HCT116 (cell line): ENCODE data around the gene TNRC6A. TPM values are rescaled to one million over a fixed set of nuclear protein-coding genes. Genes with fewer than 3 reads are reported as not detected.

Experiments
- ATAC-seq: fragments of 200-7000 bp; cut with Tn5 transposase; 2 replicates; pipeline ENCODE4 v1.9.1; 2020; ENCODE audit warnings: mild to moderate bottlenecking, moderate library complexity
- BruUV-seq: library from RNA; stranded (reverse); fragments of 400-500 nt; replicated peaks from 2 replicates; lab custom pipeline; 2021; lab: Mats Ljungman, UMichigan
- CTCF ChIA-PET: fragments of 300-600 bp; sonication (Branson Sonifier 250); formaldehyde crosslinking; loops from one replicate; lab custom pipeline; 2021; ENCODE audit warnings: antibody characterized with exemption; lab: Charles Lee
- POLR2A ChIA-PET: fragments of 300-600, 350-600 bp; sonication (Branson Sonifier 250); formaldehyde crosslinking; loops from one replicate; lab custom pipeline; 2021; ENCODE audit warnings: antibody characterized with exemption; lab: Charles Lee
- RAD21 ChIA-PET, 2 experiments: fragments of 300-600 bp; sonication (Branson Sonifier 250); formaldehyde crosslinking; loops; one replicate each; lab custom pipeline; 2023; ENCODE audit warnings: low total read pairs in 2 of 2; ENCODE audit not compliant: uncharacterized antibody in 2 of 2, unreplicated experiment in 2 of 2, low non-redundant PET in 1 of 2; lab: Charles Lee
- DNase-seq: peaks from one replicate; pipeline ENCODE4 v3.0.0-alpha.2; 2010; ENCODE audit warnings: low read depth, low spot score
- H2AFZ ChIP-seq: fragments of 200-600 bp; shearing (Covaris generic), sonication (generic); 2 replicates; pipeline ENCODE4 v1.6.1; 2017; ENCODE audit warnings: low read depth, mixed run types, mixed read lengths, antibody characterized with exemption, low read length; ENCODE audit not compliant: poor library complexity, severe bottlenecking
- H3K27ac ChIP-seq: 2 replicates; pipeline ENCODE4 v1.5.1; 2012; ENCODE audit warnings: low read depth, low read length
- H3K27me3 ChIP-seq: fragments of 200-600 bp; sonication (generic); 2 replicates; pipeline ENCODE4 v1.6.1; 2016; ENCODE audit warnings: mixed run types, low read length, mixed read lengths; ENCODE audit not compliant: insufficient read depth
- H3K36me3 ChIP-seq, 2 experiments: fragments of 200-500 bp in 1 of 2; fragments of 200-600 bp in 1 of 2; sonication (Bioruptor generic) in 1 of 2; sonication (generic) in 1 of 2; 2 replicates each; pipeline versions ENCODE4 v1.5.1 to v1.6.1; 2014 to 2016; ENCODE audit warnings: low read length in 2 of 2, inconsistent platforms in 1 of 2, mixed read lengths in 1 of 2, mixed run types in 1 of 2; ENCODE audit not compliant: insufficient read depth in 2 of 2, control insufficient read depth in 1 of 2
- H3K4me1 ChIP-seq, 2 experiments: fragments of 200-600 bp in 1 of 2; sonication (generic) in 1 of 2; 2 replicates each; pipeline versions ENCODE4 v1.5.1 to v1.6.1; 2012 to 2017; ENCODE audit warnings: low read length in 2 of 2, inconsistent platforms in 1 of 2, mild to moderate bottlenecking in 1 of 2, mixed read lengths in 1 of 2, mixed run types in 1 of 2, moderate library complexity in 1 of 2; ENCODE audit not compliant: insufficient read depth in 2 of 2, control insufficient read depth in 1 of 2
- H3K4me2 ChIP-seq: fragments of 200-600 bp; sonication (generic); 2 replicates; pipeline ENCODE4 v1.6.1; 2017; ENCODE audit warnings: mixed run types, low read length, mixed read lengths
- H3K4me3 ChIP-seq, 2 experiments: fragments of 200-600 bp in 1 of 2; sonication (generic) in 1 of 2; replicated peaks in 1 of 2; 2 replicates each; pipeline ENCODE4 v1.5.1; 2011 to 2016; ENCODE audit warnings: low read length in 2 of 2, control low read depth in 1 of 2, low read depth in 1 of 2, mild to moderate bottlenecking in 1 of 2, mixed read lengths in 1 of 2, mixed run types in 1 of 2
- H3K79me2 ChIP-seq: fragments of 200-600 bp; sonication (generic); 2 replicates; pipeline ENCODE4 v1.6.1; 2017; ENCODE audit warnings: mild to moderate bottlenecking, mixed run types, low read length, moderate library complexity, mixed read lengths; ENCODE audit not compliant: insufficient read depth
- H3K9ac ChIP-seq: fragments of 200-600 bp; sonication (generic); 2 replicates; pipeline ENCODE4 v1.6.1; 2016; ENCODE audit warnings: low read length, mixed read lengths
- H3K9me2 ChIP-seq: fragments of 200-600 bp; sonication (generic), shearing (Covaris generic); 2 replicates; pipeline ENCODE4 v1.6.1; 2017; ENCODE audit warnings: mixed run types, mild to moderate bottlenecking, moderate library complexity; ENCODE audit not compliant: insufficient read depth
- H3K9me3 ChIP-seq, 2 experiments: fragments of 200-500 bp in 1 of 2; fragments of 200-600 bp in 1 of 2; sonication (Bioruptor generic) in 1 of 2; sonication (generic) in 1 of 2; 2 replicates each; pipeline ENCODE4 v1.6.1; 2014 to 2017; ENCODE audit warnings: low read length in 2 of 2, mixed read lengths in 2 of 2, inconsistent platforms in 1 of 2, low read depth in 1 of 2, mild to moderate bottlenecking in 1 of 2, mixed run types in 1 of 2, moderate library complexity in 1 of 2; ENCODE audit not compliant: control insufficient read depth in 1 of 2, insufficient read depth in 1 of 2
- H4K20me1 ChIP-seq: fragments of 200-600 bp; sonication (generic), shearing (Covaris generic); 2 replicates; pipeline ENCODE4 v1.6.1; 2017; ENCODE audit warnings: mixed run types, mild to moderate bottlenecking, moderate library complexity; ENCODE audit not compliant: insufficient read depth
- CBX3 ChIP-seq: IDR thresholded peaks from 2 replicates; pipeline ENCODE4 v1.6.1; 2012; ENCODE audit warnings: low read depth
- CEBPB ChIP-seq: IDR thresholded peaks from 2 replicates; pipeline ENCODE4 v1.6.1; 2012; ENCODE audit warnings: low read depth
- CTCF ChIP-seq, 3 experiments: fragments of 200-600 bp in 1 of 3; sonication (generic) in 1 of 3; IDR thresholded peaks in 2 of 3; conservative IDR thresholded peaks in 1 of 3; 2 replicates each; pipeline ENCODE4 v1.5.1; 2012 to 2017; ENCODE audit warnings: low read depth in 2 of 3, low read length in 2 of 3, antibody characterized with exemption in 1 of 3, borderline replicate concordance in 1 of 3, control low read depth in 1 of 3, mild to moderate bottlenecking in 1 of 3, mixed read lengths in 1 of 3, mixed run types in 1 of 3, moderate library complexity in 1 of 3; ENCODE audit not compliant: insufficient read depth in 1 of 3
- ELF1 ChIP-seq: IDR thresholded peaks from 2 replicates; pipeline ENCODE4 v1.6.1; 2012; ENCODE audit warnings: low read depth, borderline replicate concordance
- EZH2 ChIP-seq: fragments of 200-600 bp; sonication (generic); IDR thresholded peaks from 2 replicates; pipeline ENCODE4 v1.6.1; 2017; ENCODE audit warnings: antibody characterized with exemption, mixed run types
- EZH2phosphoT487 ChIP-seq: fragments of 200-600 bp; IDR thresholded peaks from 2 replicates; pipeline ENCODE4 v1.6.1; 2018; ENCODE audit warnings: antibody characterized with exemption, borderline replicate concordance
- POLR2AphosphoS5 ChIP-seq: IDR thresholded peaks from 2 replicates; pipeline ENCODE4 v1.6.1; 2011; ENCODE audit warnings: mild to moderate bottlenecking, low read depth, low read length, moderate library complexity
- SIN3A ChIP-seq: IDR thresholded peaks from 2 replicates; pipeline ENCODE4 v1.6.1; 2012; ENCODE audit warnings: low read depth
- SP1 ChIP-seq: IDR thresholded peaks from 2 replicates; pipeline ENCODE4 v1.6.1; 2012; ENCODE audit warnings: low read depth
- SRF ChIP-seq: IDR thresholded peaks from 2 replicates; pipeline ENCODE4 v1.6.1; 2012; ENCODE audit warnings: low read depth
- TCF7L2 ChIP-seq: IDR thresholded peaks from 2 replicates; pipeline ENCODE4 v1.7.0; 2011; ENCODE audit warnings: borderline replicate concordance, inconsistent platforms; ENCODE audit not compliant: insufficient read depth, insufficient read length; ENCODE audit errors: extremely low read depth
- intact Hi-C: fragments of 100-400 bp; cut with micrococcal nuclease; formaldehyde crosslinking; loops from 2 replicates; pipeline ENCODE4 v1.10.0; 2022
- total RNA-seq: library from RNA; stranded (reverse); gene quantifications from one replicate; pipeline ENCODE4 v1.2.1, GENCODE V29; 2021; ENCODE audit not compliant: unreplicated experiment

The TNRC6A gene
- total RNA-seq, 1 experiment from 2014 or later: 37.0 TPM

- ChIA-PET CTCF (no interaction called here), RAD21 (no interaction called here)
- intact Hi-C loops: no loop called here
Observed at GRCh38 chr16:24851700-24852099, 122.2 kb downstream of the TNRC6A start.

More at GRCh38 chr16:24851700-24852099, 122.2 kb downstream of the TNRC6A start:
- no peak for ATAC-seq
- no peaks in the 10 kb centered on the region for H3K27me3 ChIP-seq
- H4K20me1 ChIP-seq: no peaks in the 10 kb centered on the region
- peaks cover 9 to 56% of the 10 kb centered on the region in 2 experiments for H3K4me1 ChIP-seq
- TF ChIP-seq CEBPB: no peak
- no peak for TF ChIP-seq TCF7L2
- TF ChIP-seq SIN3A: no peak
- TF ChIP-seq POLR2AphosphoS5: no peak
- no peak for TF ChIP-seq EZH2phosphoT487
- TF ChIP-seq CBX3: no peak
- TF ChIP-seq EZH2: no peak
- no peak for TF ChIP-seq ELF1
- no peak for TF ChIP-seq CTCF (IDR thresholded peaks at IDR 0.05 in 2 of 3, conservative IDR thresholded peaks at IDR 0.05 in 1 of 3; ENCODE audit: borderline replicate concordance in 1 of 3, insufficient read depth in 1 of 3, low read depth in 2 of 3, low read length in 2 of 3)
- TF ChIP-seq SP1: no peak
- no peak for TF ChIP-seq SRF
- no peak overlapping the region for H2AFZ ChIP-seq
- no peaks in the 10 kb centered on the region for H3K79me2 ChIP-seq
- DNase-seq: no peak
- no peaks in the 10 kb centered on the region for H3K9me3 ChIP-seq
- H3K36me3 ChIP-seq: no peaks in the 10 kb centered on the region
- H3K9me2 ChIP-seq: no peaks in the 10 kb centered on the region
- no peak overlapping the region for H3K4me3 ChIP-seq
- no TSS peak for BruUV-seq
- POLR2A ChIA-PET: no interaction called here
- no peak overlapping the region for H3K27ac ChIP-seq
- H3K9ac ChIP-seq: no peak overlapping the region
- H3K4me2 ChIP-seq: 0 out of 2 replicates have a peak overlapping the region, but pooled peaks have one; percentile 6
